ENCODE results near the gene SSTR3. TPM values are rescaled to one million over a fixed set of nuclear protein-coding genes. Genes with fewer than 3 reads are reported as not detected.

SSTR3 gene
- total RNA-seq, 1 donor from 2014 or later, result 2.4 TPM

DNA sequence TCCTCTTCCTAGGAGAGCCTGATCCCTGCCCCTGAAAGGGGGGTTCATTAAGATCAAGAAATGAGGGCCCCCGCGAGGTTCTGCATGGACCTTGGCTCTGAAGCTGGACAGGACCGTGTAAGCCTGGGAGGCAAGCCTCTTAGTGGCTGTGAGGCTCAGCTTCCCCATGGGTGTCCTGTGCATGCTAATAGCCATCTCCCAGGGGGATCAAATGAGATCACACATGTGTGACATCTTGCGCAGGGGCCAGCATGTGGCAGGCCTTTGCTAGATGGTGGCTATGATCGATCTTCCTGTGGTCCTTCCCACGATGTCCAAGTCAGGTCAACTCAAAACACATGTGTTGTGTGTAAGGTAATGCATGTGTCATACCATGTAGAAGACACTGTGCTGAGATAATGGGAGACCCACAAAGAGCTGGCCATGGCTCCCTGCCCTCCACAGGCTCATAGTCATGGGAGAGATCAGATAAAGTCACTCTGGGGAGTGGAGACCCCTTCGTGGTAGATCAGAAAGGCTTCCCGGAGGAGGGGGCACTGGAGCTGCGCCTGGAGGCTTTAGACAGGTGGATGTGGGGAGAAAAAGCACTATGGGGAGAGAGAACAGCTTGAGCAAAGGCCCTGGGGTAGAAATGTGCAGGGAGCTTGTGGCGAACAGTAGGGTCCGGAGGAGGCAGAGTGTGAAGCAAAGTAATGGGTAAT, 28.1 kb upstream of the SSTR3 start:
- Mint-ChIP-seq H3K4me3 (no peak overlapping the region), H3K4me1 (ENCODE audit: unreplicated experiment) (peaks cover 4% of the 10 kb centered on the region), H3K27me3 (peaks cover 20% of the 10 kb centered on the region), H3K9me3 (no peaks in the 10 kb centered on the region), H3K36me3 (no peaks in the 10 kb centered on the region), H3K27ac (no peak overlapping the region)
- no peak for DNase-seq (ENCODE audit: extremely low spot score, unreplicated experiment)
- TF ChIP-seq, protein P1, sequence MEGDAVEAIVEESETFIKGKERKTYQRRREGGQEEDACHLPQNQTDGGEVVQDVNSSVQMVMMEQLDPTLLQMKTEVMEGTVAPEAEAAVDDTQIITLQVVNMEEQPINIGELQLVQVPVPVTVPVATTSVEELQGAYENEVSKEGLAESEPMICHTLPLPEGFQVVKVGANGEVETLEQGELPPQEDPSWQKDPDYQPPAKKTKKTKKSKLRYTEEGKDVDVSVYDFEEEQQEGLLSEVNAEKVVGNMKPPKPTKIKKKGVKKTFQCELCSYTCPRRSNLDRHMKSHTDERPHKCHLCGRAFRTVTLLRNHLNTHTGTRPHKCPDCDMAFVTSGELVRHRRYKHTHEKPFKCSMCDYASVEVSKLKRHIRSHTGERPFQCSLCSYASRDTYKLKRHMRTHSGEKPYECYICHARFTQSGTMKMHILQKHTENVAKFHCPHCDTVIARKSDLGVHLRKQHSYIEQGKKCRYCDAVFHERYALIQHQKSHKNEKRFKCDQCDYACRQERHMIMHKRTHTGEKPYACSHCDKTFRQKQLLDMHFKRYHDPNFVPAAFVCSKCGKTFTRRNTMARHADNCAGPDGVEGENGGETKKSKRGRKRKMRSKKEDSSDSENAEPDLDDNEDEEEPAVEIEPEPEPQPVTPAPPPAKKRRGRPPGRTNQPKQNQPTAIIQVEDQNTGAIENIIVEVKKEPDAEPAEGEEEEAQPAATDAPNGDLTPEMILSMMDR (conservative IDR thresholded peaks at IDR 0.05), result no peak

DNA sequence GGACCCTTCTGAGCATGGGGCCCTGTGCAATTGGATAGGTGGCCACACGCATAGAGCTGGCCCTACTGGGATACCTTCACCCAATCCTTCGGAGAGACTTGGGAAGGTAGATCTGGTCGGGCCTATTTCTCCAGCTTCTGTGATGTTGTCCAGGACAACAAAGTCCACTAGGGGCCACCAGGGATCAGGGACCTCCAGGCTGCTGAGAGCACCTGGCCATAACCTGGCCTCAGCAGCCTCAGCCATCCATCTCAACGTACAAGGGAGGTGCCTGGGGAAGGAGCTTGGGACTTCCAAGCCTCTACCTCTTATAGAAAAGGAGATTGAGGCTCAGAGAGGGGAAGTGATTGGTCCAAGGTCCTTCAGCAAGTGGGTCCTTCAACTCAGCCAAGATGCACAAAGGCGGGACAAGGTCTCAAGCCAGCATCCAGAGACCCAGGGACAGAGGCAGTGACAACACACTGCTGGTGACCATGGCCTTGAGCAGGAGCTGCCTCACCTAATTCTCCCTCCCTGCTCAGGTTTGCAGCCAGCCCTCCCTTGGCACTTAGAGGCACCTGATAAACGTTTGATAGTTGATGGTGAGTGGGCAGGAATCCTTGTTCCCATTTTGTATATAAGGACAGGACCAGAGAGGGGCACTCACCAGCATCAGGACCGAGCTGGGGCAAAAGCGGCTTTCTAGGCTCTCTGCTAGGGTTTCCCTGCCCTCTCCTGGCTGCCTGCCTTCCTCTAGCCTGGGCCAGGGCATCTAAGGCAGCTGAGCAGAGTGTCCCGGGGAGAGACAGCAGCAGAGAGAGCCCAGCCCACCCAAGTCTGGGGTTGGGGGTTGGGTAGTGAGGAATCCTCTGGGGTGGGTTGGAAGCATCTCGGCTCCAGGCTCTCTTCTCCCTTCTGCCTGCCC, 27.3 kb upstream of the SSTR3 start:
- no peak overlapping the region for H3K4me3 Mint-ChIP-seq
- H3K27ac Mint-ChIP-seq, result no peak overlapping the region
- TF ChIP-seq, protein P1 (conservative IDR thresholded peaks at IDR 0.05), result no peak
- peaks cover 4% of the 10 kb centered on the region for H3K4me1 Mint-ChIP-seq (ENCODE audit: unreplicated experiment)
- H3K9me3 Mint-ChIP-seq, result no peaks in the 10 kb centered on the region
- peaks cover 22% of the 10 kb centered on the region for H3K27me3 Mint-ChIP-seq
- no peak for DNase-seq (ENCODE audit: extremely low spot score, unreplicated experiment)
- no peaks in the 10 kb centered on the region for H3K36me3 Mint-ChIP-seq

DNA sequence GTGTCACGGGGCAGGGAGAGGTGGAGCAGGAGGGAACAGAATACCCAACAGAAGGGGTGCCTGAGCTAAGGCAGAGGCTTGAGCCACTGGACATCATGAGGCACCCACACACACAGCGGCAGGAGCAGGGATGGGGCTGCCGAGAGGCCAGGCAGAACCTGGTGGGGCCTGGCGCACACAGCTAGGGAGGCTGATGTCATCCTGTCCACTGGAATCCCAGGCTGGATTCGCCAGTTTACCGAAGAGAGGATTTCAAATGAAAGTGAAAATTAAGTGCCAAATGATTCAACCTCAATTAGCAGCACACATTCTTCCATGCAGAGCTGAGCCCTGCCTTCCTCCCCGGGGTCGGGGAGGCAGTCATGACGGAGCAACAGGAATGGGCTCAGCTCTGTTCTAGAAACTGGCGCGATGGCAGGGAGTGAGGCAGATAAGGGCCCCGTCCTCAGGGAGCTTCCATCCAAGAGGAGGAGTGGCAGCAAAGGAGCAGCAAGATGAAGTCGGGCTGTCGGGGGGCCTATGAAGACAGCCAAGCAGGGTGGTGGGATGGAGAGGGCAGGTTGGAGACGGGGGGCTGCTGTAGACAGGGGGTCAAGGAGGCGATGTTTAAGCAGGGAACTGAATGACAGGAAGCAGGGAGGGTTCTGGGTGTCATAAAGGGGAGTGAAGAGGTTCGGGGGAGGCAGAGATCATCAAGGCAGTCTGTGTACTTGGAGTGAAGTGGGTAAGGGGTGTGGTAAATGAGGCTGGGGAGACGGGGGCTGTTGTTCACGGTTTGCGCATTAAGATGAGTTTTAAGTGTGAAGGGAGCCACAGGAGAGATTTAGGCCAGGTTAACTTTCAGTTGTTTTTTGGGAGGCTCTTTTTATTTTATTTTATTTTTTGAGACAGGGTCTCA, 25.3 kb upstream of the SSTR3 start:
- no peak for DNase-seq (ENCODE audit: extremely low spot score, unreplicated experiment)
- H3K27ac Mint-ChIP-seq, result no peak overlapping the region
- no peak overlapping the region for H3K4me3 Mint-ChIP-seq
- H3K27me3 Mint-ChIP-seq, result peaks cover 24% of the 10 kb centered on the region
- peaks cover 4% of the 10 kb centered on the region for H3K4me1 Mint-ChIP-seq (ENCODE audit: unreplicated experiment)
- TF ChIP-seq, protein P1 (conservative IDR thresholded peaks at IDR 0.05), result no peak
- no peaks in the 10 kb centered on the region for H3K36me3 Mint-ChIP-seq
- H3K9me3 Mint-ChIP-seq, result no peaks in the 10 kb centered on the region

DNA sequence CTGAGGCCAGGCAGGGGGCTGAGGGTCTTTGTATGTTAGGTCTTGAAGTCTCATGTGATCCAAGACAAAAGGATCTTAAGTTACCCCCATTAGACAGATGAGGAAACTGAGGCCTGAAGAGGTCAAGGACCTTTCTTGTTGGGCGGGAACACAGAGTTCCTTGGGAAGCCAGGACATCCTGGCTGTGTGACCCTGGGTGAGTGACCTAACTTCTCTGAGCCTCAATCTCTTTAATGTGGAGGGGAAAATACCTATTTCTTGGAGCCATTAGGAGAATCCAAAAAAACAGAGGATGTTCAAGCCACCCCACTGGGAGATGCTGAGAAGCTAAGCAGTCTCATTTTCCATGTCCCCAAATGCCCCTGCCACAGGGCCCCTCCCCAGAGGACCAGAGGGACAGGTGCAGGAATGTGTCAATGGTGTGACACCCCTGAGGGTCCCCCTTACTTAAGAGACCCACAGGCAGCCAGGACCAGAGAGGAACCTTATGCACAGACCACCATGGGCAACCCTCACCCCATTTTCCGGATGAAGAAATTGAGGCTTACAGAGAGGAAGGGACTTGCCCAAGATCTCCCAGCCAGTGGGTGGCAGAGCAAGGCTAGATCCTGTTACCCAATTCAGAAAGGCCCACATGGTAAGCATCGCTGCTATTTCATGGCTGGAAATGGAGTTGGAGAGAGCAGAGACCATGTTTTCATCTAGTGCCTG, 23.8 kb upstream of the SSTR3 start:
- no peaks in the 10 kb centered on the region for H3K9me3 Mint-ChIP-seq
- H3K4me1 Mint-ChIP-seq (ENCODE audit: unreplicated experiment), result no peaks in the 10 kb centered on the region
- H3K27me3 Mint-ChIP-seq, result peaks cover 24% of the 10 kb centered on the region
- no peak overlapping the region for H3K27ac Mint-ChIP-seq
- TF ChIP-seq, protein P1 (conservative IDR thresholded peaks at IDR 0.05), result no peak
- H3K36me3 Mint-ChIP-seq, result no peaks in the 10 kb centered on the region
- no peak for DNase-seq (ENCODE audit: extremely low spot score, unreplicated experiment)
- no peak overlapping the region for H3K4me3 Mint-ChIP-seq
